ENCODE measurements around the gene EMP1.
A peak's percentile ranks its signal among the peaks of the same experiment; 100 is the strongest.

EMP1 gene

DNA sequence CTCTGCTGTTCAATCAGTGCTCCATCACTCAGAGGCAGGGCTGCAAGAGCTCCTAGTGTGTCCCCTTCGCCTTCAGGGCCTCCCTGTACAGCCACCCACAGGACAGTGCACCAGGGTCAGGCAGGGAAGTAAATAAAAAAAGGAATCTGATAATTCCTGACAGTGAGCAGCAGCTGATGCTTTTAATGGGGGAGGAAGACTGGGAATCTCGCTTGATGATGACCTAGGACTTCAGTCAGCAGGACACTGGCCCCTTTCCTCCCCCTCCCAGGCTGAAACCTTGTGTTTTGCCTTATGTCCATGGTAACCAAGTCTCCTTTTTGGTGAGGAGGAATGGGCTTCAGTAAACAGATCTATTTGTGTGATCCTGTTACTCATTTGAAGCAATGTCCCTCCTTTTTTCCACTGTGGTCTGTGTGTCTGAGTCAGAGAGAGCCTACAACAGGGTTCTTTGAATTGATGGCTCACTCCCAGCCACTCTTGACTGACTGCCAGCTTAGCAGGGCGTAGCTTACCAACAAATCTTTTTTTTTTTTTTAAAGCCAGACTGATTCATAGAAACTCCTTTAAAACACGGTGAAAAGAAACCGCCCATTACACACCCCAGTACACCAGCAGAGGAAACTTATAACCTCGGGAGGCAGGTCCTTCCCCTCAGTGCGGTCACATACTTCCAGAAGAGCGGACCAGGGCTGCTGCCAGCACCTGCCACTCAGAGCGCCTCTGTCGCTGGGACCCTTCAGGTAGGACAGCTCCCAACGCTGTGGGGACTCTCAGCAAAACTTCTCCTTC is at the start of gene EMP1:
Gene EMP1 (plus strand): TSS at position 597 of the 792 bp plus-strand sequence. CDS start 14,785 bp downstream, outside the sequence.
- DNase-seq = peak; percentile 84

- DNase-seq = peak; percentile 81
Observed at GRCh38 chr12:13147688-13148484, 48.6 kb upstream of the EMP1 start.

- peak; percentile 40 for DNase-seq
Observed at GRCh38 chr12:13148485-13148847, 48.1 kb upstream of the EMP1 start.

DNA sequence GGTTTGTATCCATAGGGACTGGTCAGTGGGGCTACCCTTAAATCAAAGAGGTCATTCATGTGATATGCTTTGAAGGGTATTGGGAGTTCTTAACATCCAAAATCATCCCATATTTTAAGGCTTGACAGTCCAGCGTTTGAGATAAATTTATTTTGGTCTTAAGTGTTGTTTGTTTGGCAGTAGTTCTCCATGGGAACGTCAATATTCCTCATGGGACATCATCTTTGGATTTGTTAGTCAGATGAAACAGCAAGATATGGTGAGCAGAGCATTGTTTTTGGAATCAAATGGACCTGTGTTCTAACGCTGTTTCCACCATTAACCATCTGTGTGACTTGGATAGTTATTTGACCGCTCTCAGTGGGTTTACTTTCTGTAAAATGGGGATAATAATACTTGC is 47.1 kb upstream of the EMP1 start:
- no peak for DNase-seq

- DNase-seq = no peak
Observed at GRCh38 chr12:13152281-13152680, 44.2 kb upstream of the EMP1 start.

DNA sequence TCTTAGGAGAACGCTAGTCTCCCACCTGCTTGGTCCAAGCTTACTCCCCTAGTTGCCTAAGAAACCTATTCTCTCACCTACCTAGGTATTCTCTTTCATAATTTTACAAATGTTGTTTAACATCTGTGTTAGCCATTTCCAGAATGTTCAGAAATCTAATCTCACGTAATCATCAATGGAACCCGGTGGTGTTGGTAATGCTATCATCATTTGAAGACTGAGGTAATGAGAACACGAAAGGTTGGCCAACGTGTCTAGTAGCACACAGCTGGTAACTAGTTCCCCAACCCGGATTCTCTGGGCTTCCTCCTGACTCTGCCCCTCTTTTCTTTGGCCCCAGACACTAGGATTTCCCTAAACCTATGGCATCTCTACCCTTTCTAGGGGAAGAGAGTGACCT is 43.8 kb upstream of the EMP1 start:
- no peak for DNase-seq

DNA sequence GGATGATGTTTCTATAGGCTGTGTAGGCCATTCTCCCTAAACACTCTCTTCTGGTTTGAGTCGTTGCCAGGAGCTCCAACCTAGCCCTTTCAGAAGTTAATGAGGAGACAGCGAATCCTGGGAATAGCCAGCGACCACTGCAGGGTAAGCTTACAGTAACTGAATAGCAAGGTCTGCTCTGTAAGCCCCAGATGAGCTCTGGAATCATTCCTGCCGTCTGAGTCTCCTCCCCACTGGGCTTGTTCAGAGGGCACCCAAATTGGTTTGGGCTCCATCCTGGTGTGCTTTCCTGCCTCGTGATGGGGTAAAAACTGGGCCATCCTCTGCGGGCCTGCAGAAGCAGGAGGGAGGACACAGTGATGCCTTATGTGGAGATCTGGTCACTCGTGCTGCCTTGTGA is 43.3 kb upstream of the EMP1 start:
- no peak for DNase-seq

GRCh38 chr12:13154027-13154538 is 42.4 kb upstream of the EMP1 start:
- DNase-seq = peak; percentile 33

DNA sequence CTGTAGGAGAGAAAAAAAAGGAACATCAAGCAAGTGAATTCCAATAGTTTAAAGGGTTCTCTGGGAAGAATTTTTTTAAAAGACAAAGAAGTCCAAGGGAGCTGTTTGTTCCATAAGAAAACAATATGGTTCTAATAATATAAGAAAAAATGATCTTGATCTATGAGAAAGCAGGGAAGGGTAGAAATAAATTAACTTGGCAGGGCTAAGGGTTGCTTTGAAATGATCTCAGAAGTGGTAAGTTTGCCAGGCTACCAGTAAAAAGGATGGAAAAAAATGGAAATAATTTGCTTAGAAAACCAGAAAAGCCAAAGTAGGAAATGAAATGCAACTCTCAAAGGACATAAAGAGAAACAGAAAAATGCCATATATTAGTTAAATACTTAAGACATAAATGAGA is 41.7 kb upstream of the EMP1 start:
- no peak for DNase-seq

DNA sequence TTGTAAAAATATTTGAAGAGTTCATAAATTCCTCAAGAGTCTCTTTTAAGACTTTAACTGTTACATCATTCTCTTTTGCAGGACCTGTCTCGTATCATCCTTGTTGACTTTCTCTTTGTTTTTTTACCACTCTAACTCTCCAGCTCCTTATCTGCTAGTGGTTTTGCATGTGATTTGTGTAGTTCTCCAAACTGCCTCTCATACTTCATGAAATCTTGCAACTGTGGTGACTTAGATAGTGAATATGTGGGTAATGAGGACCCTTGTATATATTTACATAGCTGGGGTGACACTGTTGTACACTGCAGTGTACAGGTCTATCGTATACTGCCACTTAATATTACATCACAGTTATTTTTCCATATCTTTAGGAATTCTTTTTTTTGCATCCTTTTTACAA is 40.2 kb upstream of the EMP1 start:
- peak; percentile 90 for DNase-seq

GRCh38 chr12:13161172-13161571 is 35.4 kb upstream of the EMP1 start:
- DNase-seq = peak; percentile 12

- no peak for DNase-seq
Observed at GRCh38 chr12:13162904-13163303, 33.6 kb upstream of the EMP1 start.

GRCh38 chr12:13163868-13164635 is 32.5 kb upstream of the EMP1 start:
- no peak for DNase-seq

DNA sequence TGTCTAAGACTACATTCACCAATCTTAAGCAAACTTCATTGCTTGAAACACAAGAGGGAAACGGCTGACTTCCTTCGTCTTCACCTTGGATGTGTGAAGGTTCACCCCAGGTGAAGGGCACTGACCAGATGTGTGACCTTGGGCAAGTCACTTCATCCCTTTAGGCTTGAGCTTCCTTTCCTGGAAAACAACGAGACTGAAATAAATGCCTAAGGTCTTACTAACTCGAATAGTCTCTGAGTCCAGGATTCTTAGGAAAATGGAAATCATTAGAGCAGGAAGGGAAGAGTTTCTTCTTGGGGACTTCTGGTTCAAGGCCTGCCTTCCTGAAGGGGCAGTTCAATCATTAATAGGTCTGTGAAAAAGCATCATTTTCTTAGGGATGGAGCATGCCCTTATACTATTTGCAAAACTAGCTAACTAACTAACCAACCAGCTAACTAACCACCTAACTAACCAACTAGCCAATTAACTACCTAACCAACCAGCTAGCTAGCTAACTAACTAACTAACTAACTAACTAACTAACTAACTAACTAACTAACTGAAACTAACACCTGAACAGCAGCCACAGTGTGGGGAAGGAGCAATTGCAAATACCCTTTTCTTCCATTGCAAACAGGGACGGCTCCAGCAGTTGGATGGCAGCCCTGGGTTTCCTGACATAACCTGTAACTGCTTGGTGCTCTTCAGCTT is 31.5 kb upstream of the EMP1 start:
- no peak for DNase-seq

- peak; percentile 29 for DNase-seq
Observed at GRCh38 chr12:13165617-13166041, 30.9 kb upstream of the EMP1 start.

DNA sequence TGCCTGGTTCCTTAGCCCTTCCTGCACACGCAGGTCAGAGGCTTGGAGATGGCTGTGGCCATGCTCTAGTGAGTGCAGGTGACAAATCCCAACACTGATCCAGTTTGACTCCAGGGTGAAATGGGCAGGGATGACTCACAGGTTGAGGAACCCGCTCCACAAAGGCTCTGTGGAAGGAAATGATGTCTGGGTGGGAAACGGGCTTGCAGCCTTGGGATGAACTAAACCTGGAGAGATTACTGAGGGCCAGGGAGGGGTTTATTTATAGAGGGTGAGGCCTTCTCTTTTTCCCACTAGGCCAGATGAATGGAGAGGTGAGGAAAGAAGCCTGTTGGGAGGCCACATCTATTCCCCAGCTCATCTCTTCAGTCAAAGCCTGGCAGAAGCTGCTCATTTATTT is 29.3 kb upstream of the EMP1 start:
- no peak for DNase-seq

- DNase-seq = no peak
Observed at GRCh38 chr12:13167906-13168305, 28.6 kb upstream of the EMP1 start.

DNA sequence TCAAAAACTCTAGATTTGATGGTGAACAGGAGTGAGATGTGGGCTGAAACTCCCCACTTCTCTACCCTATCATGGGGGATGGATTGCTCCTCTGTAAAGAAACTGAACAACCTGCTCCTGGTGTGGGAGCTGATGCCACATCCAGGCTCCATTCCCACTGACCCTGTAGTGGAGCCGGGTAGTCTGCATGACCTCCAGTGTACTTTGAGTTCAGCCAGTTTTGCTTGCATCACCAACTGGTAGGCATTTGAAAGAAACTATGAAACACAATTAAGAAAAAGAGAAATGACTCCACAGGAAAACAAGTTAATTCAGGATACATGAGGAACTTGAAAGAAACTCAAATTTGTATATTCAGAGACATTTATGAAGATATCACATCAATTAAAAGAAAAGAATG is 27.3 kb upstream of the EMP1 start:
- DNase-seq = no peak

GRCh38 chr12:13170892-13171490 is 25.5 kb upstream of the EMP1 start:
- DNase-seq = no peak

DNA sequence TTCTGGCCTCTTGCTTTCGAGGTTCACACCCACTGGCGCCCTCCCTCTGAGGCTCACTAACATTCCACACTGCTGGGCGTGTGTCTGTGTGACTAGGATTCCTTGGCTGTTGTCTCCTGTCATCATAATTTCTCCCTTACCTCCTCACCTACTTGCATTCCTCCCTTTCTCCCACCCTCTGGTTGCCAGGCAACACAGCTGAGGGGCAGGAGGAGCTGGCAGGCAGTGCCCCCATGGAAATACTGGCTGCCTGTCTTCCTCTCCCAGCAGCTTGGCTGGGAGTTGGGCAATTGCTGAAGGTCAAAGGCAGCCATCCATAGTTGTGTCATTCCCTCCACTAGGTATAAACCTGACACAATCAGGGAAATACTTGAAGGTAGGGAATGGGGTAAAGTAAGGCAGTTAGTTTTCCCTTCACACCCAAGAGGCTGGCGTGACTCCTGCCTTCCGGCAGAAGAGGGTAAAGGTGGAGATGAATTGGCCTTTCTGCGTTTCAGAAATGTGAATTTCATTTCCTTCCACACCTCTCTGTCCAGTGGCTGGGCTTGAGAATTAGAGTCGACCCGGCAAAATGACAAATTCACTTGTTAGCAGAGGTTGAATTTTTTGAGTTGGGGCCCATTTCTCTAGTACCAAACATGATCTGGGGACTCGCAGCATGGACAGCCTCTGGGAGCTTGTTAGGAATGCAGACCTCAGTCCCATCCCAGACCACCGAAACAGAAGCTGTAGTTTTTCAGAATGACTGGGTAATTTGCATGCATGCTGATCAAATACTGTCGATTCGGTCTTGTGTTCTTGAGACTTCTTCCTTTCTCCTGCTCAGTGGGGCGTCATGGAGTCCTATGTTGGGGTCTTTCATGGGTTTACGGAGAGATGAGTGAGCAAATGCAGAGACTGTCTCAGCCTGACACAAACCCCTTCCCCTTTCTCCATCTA is 24.3 kb upstream of the EMP1 start:
- DNase-seq = no peak

Data from OCI-M1 (cell line).